Measurements from ENCODE around the gene RBM38. TPM values are rescaled to one million over a fixed set of nuclear protein-coding genes. Genes with fewer than 3 reads are reported as not detected.

Gene RBM38
- total and polyA plus RNA-seq, 8 donors: 16.8 to 29.5 (median 19.9) TPM

DNA sequence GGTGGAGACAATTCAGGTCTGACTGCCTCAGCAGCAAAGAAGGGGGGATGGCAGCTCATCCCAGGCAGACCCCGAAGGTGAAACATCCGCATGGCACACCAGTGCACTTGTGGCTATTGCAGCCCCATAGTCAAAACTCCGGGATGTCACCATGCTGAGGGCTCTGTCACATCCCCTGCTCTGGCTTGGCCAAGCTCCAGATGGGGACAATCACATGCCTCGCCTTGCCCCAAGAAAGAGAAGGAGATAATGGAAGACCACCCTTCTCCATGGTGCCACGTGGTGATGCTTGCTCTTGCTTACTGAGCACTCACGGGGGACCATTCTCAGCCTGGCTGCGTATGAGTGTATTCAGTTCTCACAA is 60.2 kb downstream of the RBM38 start:
- no peak for TF ChIP-seq CTCF (IDR thresholded peaks at IDR 0.05)
- peaks cover 0 to 39% of the 10 kb centered on the region in 2 donors for H3K4me1 ChIP-seq
- intact Hi-C loops (cut with DNase I): no loop called here
- no peaks in the 10 kb centered on the region for H3K9me3 ChIP-seq
- H3K27ac ChIP-seq: peak overlapping the region in 1 of 2 donors; percentile 89
- ATAC-seq: no peak
- peaks cover 0 to 16% of the 10 kb centered on the region in 2 donors for H3K27me3 ChIP-seq
- no peaks in the 10 kb centered on the region for H3K36me3 ChIP-seq
- H3K4me3 ChIP-seq: no peak overlapping the region
- no peak for DNase-seq

DNA sequence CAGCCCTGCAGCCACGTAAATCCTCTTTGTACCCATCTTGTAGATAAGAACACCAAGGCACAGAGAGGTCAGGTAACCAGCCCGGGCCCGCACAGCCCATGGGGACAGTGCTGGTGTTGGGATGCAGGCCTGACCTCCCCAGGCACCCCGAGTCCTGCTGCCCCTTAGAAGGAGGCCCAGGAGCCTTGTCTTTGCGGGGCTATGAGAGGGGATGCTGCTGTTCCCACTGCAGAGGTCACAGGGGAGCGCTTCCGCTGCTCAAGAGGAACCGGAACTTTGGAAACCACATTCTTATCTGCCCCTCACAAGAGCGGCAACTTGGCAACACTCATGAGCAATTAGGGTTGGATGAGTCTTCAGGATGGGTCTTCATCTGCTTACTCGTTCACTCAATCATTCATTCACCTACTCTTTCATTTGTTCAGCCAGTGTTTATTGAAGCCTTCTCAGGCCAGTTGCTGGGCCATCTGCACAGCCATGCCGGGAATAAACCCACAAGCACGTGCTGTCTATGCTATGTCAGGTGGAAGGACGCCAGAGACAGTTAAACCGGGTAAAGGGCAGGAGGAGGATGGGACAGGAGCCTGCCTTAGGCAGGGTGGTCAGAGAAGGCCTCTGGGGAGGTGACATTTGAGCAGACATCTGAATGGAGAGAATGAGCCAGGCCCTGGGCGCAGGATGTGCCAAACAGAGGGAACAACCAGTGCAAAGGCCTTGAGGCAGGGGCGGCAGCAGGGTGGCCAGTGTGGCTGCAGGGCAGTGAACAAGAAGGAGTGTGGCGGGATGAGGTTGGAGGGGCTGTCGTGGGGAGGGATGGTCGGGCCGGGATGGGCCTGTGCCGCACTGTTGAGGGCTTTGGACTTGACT is 60.8 kb downstream of the RBM38 start:
- no peaks in the 10 kb centered on the region for H3K9me3 ChIP-seq
- no peak for ATAC-seq
- H3K4me3 ChIP-seq: no peak overlapping the region
- H3K4me1 ChIP-seq: peaks cover 0 to 39% of the 10 kb centered on the region in 2 donors
- peak in 1 of 4 donors; percentile 77 for DNase-seq
- H3K27ac ChIP-seq: peak overlapping the region in 1 of 2 donors; percentile 89
- H3K27me3 ChIP-seq: peaks cover 0 to 16% of the 10 kb centered on the region in 2 donors
- TF ChIP-seq CTCF (IDR thresholded peaks at IDR 0.05): no peak
- intact Hi-C loops (cut with DNase I): no loop called here
- no peaks in the 10 kb centered on the region for H3K36me3 ChIP-seq

DNA sequence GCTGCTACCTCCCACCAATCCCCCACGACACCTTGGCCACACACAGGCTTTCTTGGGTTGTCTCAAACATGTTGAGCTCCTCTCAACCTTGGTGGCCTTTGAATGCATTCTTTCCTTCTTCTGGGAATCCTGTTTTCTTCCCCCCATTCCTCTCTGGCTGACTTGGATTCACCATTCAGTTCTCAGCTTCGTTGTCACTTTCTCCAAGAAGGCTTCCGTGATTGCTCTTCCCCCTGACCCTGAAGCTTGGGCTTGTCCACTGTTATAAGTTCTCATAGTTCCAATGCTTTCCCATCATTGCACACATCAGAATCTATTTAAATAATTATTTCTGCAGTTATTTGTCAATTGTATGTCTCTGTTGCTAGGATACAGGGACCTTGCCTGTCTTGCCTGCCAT is 64.2 kb downstream of the RBM38 start:
- peaks cover 0 to 49% of the 10 kb centered on the region in 2 donors for H3K4me1 ChIP-seq
- intact Hi-C loops (cut with DNase I): no loop called here
- ATAC-seq (no peak), DNase-seq (no peak)
- no peak for TF ChIP-seq CTCF (IDR thresholded peaks at IDR 0.05)
- H3K36me3 ChIP-seq: no peaks in the 10 kb centered on the region
- H3K4me3 ChIP-seq: no peak overlapping the region
- H3K9me3 ChIP-seq: no peaks in the 10 kb centered on the region
- peaks cover 0 to 9% of the 10 kb centered on the region in 2 donors for H3K27me3 ChIP-seq
- H3K27ac ChIP-seq: no peak overlapping the region

DNA sequence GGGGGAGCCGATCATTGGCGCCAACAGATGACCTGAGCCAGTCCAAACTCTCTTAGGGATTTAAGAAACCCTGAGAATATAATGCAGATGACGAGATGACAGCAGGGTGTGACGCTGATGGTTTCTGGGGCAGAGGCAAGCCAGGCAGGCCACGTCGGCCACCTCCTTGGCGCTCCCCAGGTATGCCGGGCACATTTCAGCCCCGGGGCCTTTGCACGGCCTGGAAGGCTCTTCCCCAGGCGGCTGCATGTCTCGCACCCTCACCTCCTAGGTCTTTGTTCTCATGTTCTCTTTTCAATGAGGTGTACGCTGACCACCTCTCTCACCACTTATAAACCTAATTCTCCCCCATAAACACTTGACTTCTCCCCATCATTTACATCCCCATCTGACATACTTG is 64.9 kb downstream of the RBM38 start:
- Histone ChIP-seq H3K9me3 (no peaks in the 10 kb centered on the region), H3K36me3 (no peaks in the 10 kb centered on the region), H3K27ac (no peak overlapping the region), H3K4me3 (no peak overlapping the region), H3K4me1 (peaks cover 0 to 44% of the 10 kb centered on the region in 2 donors), H3K27me3 (peaks cover 0 to 2% of the 10 kb centered on the region in 2 donors)
- DNase-seq (no peak), ATAC-seq (no peak)
- TF ChIP-seq CTCF (IDR thresholded peaks at IDR 0.05): no peak
- intact Hi-C loops (cut with DNase I): no loop called here

DNA sequence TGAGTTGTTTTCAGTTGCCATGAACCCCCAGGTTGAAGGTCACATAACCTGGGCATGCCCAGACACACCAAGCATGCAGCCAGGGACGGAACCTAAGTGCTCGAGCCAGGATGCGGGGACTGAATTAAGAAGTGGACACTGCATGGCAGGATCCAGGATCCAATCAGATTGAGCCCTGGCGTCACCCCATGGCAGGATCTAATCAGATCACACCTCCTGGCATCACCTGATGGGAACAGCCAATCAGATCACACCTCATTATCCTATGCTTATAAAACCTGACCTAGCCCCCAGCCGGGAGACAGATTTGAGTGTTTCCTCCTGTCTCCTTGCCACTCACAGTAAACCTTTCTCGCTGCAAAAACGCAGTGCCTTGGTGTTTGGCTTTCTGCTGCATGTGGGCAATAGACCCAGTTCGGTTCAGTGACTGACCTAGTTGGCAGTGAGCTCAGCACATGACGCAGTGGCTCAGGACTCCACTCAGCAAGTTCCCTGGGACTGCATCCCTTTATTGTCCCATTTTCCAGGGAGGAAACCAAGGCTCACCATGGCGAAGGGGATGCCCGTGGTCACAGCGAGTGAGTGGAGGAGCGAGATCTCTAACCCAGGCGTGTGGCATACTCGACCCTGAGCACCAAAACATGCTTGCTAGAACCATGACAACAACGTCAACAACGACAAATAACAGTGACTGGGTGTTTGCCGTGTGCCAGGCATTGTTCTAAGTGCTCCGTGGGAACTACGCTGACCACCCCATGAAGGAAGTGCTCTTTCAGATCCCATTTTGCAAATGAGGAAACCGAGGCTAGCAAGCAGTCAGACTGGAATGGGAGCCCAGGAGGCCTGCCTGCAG is 66.3 kb downstream of the RBM38 start:
- intact Hi-C loops (cut with DNase I): no loop called here
- TF ChIP-seq CTCF (IDR thresholded peaks at IDR 0.05): no peak
- Histone ChIP-seq H3K4me1 (peaks cover 0 to 38% of the 10 kb centered on the region in 2 donors), H3K4me3 (no peak overlapping the region), H3K36me3 (no peaks in the 10 kb centered on the region), H3K27ac (no peak overlapping the region), H3K9me3 (no peaks in the 10 kb centered on the region), H3K27me3 (no peaks in the 10 kb centered on the region)
- no peak for DNase-seq
- no peak for ATAC-seq

Data from left lung (tissue), 10 donors.